EL (cell line): ENCODE data around the gene HSD17B1.

Experiments
- DNase-seq: peaks from one replicate; pipeline ENCODE4 v3.0.0-alpha.2; 2016

Gene HSD17B1

DNA sequence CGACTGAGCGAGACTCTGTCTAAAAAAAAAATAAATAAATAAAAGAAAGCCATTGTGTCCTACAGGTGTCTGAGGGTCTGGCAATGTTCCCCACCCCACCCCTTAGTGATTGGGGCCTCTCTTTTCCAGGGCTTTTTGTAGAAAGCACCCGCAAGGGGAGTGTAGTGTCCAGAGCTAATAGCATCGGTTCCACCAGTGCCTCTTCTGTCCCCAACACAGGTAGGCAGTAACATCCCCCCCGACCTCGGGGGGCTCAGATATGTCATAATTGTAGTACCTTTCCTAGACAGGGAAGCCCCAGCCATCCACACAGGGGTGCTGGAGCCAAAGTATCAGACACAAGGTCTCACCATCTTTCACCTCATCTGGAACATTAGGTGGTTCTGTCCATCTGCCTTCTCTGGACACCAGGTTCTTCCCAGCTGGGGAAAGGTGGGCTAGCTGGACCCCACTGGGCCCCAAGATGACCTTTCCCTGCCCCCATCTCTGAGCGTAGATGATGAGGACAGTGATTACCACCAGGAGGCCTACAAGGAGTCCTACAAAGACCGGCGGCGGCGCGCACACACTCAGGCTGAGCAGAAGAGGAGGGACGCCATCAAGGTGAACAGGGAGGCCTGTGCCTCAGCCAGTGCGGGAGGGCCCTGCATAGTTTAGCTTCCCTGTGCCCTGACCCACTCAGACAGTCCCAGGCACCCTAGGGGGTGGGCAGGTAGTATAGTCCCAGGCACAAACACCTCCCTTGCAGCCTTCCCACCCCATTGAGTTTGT is 15.8 kb downstream of the HSD17B1 start:
- DNase-seq, result no peak

GRCh38 chr17:42571435-42572225 is 18.9 kb downstream of the HSD17B1 start:
- no peak for DNase-seq

DNA sequence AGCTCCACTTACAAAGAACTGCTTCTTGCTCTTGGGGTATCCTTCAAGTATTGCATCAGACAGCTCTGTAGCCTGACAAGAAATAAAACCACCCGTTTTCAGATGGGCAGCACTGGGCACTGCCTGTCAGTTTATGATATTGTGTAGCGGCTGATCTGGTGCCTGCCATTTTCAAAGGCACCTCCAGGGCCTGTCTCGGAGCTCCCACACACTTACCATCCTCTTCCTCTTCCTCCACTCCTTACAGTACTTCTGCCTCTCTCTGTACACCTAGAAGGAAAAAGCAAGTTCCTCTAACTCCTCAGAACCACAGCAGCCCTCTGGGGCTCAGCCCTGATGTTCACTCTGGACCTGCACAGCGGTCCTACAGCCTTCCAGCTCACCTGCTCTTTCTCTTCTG is 20.4 kb downstream of the HSD17B1 start:
- DNase-seq, result no peak

GRCh38 chr17:42574463-42574862 is 21.7 kb downstream of the HSD17B1 start:
- no peak for DNase-seq

- DNase-seq, result no peak
These were observed 24.4 kb downstream of the HSD17B1 start for GRCh38 chr17:42577140-42577531.

DNA sequence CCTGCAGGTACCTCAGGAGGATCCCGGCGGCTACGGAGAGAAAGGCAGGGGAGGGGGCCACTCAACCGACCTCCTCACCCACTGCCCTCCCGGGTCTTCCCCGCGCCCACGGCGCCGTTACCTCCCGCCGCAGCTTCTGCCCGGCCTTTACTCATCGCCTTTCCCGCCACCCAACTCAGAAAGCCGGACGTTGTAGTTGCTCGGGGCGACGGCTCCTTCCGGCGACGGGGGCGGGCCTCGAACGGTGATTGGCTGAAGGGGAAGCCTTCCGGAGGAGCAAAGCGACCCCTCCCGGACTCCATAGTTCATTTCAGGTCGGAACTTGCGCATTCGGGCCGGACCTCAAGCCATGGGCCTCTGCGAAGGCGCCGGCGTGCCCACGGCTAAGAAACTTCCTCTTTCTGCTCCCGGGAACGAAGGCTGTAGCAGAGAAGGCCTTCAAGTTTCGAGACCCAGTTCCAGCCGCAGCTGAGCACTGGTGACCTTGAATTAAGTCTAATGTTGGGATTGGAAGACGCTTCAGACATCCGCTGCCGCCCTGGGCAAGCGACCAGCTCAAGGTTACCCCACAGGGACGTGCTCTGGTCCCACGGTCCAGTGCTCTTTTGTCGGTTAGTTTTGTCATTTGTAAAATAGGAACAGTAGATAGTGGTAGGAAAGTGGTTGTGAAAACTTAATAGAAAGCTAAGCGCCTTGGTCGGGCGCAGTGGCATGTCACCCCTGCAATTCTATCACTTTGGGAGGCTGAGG is 25.0 kb downstream of the HSD17B1 start, which contains the start of gene PSMC3IP:
TSS of gene PSMC3IP (minus strand) at position 198 of the 750 bp plus-strand sequence. CDS start at position 155, 43 bp downstream.
- DNase-seq, result peak; percentile 96

DNA sequence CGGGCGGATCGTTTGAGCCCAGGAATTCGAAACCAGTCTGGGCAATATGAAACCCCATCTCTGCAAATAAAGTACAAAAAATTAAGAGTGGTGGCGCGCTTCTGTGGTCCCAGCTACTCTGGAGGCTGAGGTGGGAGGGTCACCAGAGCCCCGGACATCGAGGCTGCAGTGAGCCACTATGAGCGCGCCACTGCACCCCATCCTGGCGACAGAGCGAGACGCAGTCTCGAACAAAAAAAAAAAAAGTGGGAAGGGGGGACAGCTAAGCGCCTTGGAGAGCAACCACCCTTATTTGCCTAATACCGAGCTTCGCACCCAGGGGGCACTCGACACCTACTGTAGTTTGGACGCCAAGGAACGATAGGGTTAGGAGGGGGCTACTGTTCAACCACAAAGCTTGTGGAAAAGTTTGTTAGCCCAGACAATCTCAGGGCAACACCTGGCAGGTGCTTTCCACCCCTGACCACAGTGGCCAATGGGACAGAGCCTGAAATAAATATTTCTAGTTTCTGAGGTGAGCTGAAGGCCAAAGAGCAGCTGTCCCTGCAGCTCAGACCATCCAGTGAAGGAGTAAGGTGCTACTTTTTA is 25.7 kb downstream of the HSD17B1 start:
- peak; percentile 79 for DNase-seq

DNA sequence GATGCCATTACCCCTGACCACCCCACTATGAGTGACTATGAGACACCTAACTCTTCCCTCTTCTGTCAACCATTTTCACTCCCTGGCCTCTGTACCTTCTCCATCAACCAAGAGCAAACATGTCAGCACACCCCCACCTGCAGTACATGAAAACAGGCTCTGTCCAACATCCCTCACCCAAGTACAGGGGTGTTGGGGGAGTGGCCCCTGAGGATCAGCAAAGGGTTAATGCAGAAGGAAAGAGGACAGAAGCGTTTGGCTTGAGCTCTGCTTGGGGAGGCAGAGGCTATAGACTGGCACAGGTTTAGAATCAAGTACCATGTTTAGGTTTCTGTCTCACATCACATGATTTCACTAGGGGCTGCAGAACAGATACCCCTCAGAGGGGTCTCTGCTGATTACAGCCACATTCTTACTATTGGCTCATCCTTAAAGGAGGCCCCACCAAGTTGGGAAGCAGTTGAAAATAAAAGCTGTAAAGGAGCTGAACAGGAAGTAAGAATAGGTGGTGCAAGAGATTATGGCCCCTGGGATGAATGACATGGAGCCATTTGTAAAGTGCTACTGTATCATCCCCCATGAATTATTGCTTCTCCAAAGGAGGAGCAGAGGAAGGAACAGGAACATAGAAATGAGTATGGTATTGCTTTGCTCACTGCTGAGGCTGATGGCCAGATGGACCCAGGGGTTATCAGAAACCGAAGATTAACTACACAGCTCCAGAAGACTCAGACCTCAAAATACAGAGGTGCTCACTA is 27.2 kb downstream of the HSD17B1 start:
- DNase-seq, result no peak

DNA sequence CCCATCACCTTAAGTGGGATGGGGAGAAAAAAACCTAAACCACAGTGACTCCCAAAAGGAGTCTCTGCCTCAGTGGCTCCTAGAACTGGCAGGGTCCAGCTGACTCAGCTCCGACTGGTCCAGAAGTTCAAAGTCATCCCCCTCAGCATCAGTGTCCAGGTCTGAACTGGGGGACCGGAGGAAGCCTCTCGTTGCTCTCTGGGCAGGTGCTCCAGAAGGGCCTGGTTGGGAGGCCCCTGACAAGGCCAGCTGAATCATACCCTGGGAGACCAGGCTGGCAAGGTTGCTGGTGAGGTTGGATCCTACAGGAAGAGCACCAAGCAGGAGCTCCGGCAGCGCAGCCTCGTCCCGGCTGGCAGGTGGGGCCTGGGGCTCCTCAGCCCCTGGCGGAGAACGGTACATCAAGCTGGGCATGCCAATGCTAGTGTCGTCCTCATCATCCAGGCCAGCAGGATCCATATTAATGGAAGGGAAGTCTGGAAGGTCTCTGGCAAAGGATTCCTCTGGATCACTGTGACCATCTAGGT is 29.1 kb downstream of the HSD17B1 start:
- DNase-seq, result no peak

- DNase-seq, result no peak
These were observed 32.2 kb downstream of the HSD17B1 start for GRCh38 chr17:42584880-42585279.

DNA sequence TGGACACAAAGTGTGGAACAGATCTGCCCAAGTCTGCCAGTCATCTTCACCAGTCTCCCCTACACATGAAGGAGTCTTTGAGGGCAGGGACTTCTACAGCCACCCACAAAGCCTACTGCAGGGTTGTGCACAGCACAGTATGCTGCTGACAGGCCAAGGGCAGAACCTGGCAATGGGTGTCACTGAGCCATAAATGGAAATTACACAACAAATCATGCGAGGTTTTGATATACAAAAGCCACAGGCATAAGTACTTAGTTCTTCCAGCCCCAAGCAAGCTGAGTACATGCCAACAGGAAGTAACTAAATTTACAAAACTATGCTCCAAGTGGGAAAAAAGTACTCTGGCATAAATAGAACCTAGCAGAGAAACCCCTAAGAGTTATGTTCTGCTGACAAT is 32.6 kb downstream of the HSD17B1 start:
- no peak for DNase-seq

DNA sequence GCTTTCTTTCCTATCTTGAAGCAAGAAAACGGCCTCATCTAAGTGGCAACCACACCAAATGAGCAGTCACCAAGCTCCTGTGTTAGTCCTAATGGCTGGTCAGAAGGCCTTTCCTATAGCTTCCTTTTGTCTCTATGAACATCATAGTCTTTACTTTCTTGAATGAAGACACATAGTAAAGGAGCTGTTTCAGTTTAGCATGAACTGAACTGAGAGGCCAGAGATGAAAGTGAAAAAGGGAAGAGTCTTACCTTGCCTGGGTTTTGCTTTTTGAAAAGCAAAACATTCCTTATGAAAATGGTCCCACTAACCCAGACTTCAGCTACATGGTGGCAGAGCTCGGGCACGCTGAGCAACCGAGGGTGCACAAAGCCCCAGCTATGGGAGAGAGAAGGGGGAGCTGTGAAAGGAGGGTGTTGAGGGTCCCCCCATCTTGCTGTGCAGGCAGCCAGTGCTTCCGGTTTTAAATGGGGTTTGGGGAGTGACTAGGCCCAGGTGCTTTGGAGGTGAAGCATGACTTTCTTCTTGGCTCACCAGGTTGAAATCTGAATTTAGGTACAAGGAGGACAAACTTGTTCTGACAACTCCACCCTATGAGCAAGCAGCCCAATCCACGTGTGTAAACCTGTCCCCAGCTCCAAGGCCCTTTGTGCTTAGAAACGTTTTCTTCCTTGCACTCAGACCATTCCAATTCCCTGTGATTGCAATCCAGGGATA is 33.9 kb downstream of the HSD17B1 start:
- no peak for DNase-seq

DNA sequence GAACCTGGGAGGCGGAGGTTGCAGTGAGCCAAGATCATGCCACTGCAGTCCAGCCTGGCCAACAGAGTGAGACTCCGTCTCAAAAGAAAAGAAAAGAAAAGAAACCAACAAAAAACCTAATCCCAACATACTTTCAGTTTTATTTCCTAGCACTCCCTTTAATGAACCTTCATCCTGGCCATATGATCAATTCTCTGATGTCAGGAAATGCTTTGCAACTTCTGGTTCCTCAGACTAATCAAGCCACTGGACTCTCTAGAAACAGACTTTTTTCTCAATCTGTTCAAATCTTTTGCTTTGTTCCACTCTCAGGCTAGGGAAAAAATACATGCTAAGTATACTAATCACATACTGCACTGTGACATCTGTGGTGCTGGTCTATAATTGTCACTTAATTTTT is 38.2 kb downstream of the HSD17B1 start:
- no peak for DNase-seq

- no peak for DNase-seq
These were observed 38.7 kb downstream of the HSD17B1 start for GRCh38 chr17:42591411-42591810.

- DNase-seq, result no peak
These were observed 43.7 kb downstream of the HSD17B1 start for GRCh38 chr17:42596386-42596785.

GRCh38 chr17:42598905-42599304 is 46.2 kb downstream of the HSD17B1 start:
- no peak for DNase-seq

DNA sequence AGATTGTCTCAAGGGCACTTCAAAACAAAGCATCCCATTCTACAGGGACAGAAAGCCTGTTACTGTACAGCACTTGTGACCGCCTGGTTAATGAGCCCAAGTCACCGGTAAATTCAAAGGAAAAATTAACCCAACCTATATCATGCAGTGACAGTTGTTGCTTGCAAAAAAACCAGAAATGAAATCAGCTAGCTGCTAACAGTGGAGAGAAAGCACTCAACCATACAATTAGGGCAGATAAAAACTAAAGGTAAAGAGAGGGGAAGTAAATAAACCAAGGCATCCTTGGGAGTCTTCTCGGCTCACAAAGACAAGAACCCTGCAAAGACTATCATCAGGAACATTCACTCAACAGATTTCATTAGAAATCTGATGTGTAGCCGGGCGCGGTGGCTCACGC is 50.6 kb downstream of the HSD17B1 start:
- no peak for DNase-seq
